Activated T-cell treated with anti-CD3 and anti-CD28 coated beads for 48 hours (primary cell): ENCODE results near the gene ADK.
A peak's percentile ranks its signal among the peaks of the same experiment; 100 is the strongest.
"Not testable (repeated sequence)": the region's sequence is repeated elsewhere in the genome, so short reads cannot be mapped to it uniquely, and the experiment has no call there.

Experiments used
- DNase-seq: peaks from one replicate; pipeline ENCODE4 v3.0.0-alpha.2; 2020; ENCODE audit warnings: low read depth

ADK gene

DNA sequence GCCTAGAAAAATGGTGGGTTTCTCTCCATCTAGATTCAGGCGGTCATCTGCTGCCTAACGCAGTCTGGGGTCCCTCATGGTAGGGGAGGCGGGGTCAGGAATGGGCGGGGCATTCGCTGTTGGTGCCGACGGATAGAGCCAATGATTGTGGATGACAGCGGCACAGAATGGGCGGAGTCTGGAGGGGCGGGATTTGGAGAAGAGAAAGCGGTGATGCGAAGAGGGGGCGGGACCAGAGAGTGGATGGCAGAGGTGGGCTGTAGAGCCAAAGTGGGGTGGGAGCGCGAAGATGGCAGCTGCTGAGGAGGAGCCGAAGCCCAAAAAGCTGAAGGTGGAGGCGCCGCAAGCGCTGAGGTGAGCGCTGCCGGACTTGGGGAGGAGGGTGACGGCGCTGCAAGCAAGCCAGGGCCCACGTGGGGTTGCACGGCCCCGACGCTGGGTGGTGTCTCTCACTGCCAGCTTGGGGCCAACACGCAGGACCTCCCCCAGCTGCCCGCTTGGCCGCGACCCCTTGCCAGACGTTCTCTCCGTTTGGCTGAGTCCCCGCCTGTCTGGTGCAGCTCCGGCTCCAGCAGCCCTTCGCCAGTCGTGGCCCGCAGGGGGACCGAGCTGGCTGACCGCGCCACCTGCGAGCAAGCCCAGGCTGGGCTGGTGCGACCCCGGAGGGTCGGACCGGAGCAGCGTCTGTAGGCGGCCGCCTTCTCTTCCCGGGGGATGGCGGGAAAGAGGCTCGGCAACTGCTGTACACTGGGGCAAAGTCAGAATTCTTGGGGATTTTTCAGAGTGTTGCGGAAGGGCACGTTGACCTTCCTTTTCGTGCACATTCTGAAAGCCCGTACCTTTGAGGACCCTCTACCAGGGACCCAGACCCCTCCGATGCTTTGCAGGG is at the start of gene ADK:
ADK (plus strand) TSS at position 232 of the 889 bp plus-strand sequence; CDS start at position 290, 58 bp downstream.
- peak; percentile 99 for DNase-seq

DNA sequence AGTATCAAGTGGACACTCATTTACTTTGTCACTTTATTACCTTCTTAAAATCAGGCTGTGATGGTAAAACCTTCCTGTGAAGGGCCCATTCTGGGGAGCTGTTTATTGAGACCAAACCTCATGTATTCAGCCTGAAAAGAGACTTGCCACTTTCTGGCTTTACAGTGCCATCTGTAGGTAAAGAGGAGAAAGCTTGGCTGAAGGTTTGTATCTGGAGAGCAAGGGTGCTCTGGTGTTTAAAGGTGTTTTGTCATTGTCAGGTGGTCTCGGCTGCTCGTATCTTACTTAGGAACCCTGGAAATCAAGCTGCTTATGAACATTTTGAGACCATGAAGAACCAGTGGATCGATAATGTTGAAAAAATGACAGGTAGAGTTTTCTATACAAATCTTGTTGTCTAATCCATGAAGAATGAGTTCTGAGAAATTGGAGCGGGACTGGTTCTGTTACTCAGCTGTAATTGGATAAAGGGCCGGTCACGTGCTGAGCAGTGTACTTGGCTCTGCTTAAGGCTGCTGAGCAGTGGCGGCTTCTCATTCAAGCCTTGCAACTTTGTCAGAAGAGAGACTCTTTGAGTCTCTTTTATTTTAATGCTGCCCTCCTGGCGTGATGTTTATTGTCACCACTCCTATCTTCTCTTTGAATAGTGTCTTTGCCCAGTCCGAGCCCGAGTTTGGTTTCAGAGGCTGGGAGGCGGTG is 47.3 kb upstream of the ADK start:
- no peak for DNase-seq

DNA sequence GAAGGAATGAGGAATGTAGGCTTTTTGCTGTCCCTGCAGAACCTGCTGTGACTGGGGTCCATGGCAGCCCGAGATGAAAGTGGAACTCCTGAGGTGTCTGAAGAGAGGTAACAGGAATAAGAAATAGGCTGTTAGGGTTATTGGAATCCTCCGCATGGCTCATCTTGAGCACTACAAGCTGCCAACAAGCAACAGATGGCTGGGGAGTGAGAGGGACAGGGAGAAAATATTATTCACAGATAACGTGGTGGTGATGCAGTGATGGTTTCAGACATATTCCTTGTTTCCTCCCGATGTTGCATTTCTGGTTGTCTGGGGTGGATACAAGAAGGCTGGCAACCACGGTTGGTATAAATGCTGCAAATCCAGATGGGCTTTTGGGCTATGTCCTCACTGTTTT is 46.5 kb upstream of the ADK start:
- no peak for DNase-seq

DNA sequence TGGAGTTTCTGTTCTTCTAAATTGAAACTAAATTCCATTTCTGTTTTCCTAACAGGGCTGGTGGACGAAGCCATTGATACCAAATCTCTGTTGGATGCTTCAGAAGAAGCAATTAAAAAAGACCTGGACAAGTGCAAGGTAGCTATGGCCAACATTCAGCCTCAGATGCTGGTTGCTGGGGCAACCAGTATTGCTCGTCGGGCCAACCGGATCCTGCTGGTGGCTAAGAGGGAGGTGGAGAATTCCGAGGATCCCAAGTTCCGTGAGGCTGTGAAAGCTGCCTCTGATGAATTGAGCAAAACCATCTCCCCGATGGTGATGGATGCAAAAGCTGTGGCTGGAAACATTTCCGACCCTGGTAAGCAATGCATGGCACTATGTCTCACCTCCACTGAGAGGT is 46.0 kb upstream of the ADK start:
- DNase-seq, result no peak

DNA sequence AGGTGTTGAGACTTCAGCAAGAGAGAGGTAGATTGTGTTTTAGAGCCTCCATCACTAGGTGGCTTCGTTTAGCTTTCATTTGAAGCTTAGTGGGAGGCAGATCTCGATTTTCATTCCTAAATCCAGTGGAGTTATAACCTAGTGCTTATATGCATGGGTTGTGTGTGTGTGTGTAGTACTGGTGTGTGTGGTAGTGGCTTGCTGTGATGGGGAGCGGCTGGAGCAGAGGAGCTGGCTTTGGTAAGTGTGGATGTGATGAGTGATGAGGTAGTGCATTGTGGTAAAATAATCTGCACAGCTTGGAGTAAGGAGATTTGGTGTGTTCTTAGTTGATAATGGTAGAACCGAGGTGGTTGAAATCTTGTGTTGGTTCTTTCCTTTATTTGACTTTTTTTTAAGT is 43.6 kb upstream of the ADK start:
- DNase-seq, result no peak

DNA sequence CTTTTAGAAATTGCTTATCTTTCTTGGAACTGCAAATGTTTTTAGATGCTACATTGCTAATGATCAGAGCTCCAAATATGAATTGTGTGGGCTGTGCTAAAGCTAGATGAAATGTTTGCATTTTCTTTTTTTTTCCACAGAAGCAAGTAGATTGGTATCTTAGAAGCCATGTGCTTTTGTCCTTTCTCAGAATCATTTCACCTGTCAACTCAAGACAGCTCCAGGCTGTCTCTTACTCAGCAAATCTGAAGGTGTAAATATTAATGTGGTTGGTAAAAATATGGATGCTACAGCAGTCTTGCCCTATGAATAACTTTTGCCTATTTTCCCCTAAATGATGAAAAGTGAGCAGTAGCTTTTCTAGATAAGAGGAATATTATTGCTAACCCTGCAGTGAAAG is 41.6 kb upstream of the ADK start:
- DNase-seq, result no peak

DNA sequence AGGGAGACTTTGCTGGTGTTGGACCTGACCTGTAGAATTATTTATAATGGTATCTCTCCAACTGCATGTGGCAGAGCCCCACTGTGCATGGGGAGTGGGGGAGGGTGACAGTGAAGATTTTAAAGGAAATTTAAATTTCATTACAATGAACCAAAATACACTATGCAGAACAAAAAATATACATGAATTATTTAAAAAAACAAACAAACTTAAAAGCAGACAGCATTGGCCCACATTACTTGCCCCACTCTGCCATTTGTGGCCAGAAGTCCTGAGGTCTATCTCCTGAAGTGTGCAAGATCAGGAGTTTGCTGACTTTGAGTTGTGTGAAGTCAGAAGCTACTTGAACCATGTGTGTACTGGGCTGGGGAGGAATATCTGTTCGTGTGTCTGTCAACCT is 40.9 kb upstream of the ADK start:
- no peak for DNase-seq

DNA sequence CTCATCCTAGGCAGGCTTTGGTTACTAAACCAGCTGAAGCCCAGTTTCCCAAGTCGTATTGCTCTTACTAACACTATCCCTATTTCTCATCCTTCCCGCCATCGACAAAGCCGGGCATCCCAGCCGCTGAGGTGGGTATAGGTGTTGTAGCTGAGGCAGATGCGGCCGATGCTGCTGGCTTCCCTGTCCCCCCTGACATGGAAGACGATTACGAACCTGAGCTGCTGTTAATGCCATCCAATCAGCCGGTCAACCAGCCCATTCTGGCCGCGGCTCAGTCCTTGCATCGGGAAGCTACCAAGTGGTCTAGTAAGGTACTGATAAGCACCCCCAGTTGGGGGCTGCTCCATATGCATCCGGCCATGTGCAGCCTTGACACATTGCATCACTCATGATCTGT is 39.2 kb upstream of the ADK start:
- DNase-seq, result no peak

DNA sequence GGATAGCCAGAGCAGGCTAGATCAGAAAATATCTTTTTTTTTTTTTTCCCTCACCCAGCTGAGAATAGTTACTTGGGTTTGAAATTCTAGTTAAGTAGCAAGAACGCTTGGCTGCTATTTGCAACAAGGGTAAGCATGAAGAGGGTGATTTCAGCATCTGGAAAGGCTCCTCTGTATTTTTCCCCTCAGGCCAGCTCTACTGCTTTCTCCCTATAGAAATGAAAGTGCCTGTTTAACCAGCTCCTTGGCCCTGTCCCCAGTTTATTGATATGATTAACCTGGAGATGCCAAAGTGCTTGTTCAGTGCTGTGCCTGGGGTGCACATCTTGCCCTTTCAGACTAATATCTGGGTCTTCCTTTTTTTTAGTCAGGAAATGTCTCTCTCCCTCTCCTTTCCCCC is 37.5 kb upstream of the ADK start:
- no peak for DNase-seq

DNA sequence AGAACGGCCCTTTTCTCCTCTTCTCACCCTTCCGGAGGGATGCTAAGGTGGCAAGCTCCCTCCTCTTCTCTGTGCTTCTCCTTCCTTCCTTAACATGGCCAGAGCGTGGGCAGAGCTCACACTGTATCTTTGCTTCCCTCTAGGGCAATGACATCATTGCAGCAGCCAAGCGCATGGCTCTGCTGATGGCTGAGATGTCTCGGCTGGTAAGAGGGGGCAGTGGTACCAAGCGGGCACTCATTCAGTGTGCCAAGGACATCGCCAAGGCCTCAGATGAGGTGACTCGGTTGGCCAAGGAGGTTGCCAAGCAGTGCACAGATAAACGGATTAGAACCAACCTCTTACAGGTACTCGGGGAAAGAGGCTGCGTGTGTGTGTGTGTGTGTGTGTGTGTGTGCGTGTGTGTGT is 37.0 kb upstream of the ADK start:
- DNase-seq, result no peak

DNA sequence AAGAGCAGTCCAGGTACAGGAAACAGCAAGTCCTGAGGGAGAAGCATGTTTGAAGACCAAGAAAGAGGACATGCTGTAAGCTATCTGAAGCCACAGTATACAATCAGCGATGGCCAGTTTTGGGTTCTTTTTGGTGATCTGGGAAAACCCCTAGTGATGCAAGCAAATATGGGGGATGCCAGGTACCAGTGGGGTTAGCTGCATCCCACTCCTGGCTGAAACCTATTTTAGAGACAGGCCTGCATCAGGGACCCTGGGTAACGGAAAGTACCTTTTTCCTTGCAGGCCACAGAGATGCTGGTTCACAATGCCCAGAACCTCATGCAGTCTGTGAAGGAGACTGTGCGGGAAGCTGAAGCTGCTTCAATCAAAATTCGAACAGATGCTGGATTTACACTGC is 33.3 kb upstream of the ADK start:
- no peak for DNase-seq

DNA sequence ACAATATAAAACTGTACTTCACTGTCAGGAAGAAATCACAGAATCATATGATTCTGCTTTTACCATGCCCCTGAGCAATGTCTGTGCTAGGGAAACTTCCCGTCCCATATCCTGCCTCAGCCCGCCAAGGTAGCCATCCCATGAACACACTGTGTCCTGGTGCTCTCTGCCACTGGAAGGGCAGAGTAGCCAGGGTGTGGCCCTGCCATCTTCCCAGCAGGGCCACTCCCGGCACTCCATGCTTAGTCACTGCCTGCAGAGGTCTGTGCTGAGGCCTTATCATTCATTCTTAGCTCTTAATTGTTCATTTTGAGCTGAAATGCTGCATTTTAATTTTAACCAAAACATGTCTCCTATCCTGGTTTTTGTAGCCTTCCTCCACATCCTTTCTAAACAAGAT is 32.2 kb upstream of the ADK start:
- no peak for DNase-seq

DNA sequence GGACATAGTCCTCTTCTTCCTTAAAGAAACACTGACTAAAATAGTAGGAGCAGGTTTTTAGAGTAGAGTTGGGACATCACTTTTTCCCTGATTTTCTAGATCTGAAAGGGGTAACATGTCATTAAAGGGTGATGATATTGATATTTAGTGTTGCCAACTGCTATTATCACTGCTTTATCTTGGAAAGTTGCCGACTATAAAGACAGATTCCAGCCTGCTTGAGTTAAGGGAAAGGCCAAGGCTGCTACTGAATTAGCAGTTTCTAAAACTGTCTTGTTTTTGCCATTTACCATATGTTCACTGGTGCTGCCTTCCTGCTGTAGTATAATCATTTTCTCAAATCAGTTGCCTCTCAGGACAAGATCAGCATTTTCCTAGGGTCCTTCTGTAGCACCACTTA is 30.1 kb upstream of the ADK start:
- no peak for DNase-seq

DNA sequence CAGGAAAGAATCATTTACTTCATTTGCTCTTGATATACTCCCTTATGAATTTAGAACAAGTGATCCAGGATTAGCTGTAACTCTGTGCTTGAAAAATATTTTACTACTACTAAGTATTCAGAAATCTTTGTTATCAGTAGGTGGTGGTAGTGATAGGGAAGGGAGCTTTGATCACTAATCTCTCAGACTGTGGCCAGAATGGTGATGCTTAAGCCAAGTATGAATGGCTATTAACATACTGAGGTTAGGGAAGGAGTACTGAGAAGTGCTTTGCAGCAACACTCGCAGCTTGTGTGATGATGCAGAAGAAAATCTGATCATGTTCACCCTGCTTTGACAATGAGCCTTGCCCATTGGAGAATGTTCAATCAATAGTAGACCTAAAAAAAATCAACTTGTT is 29.7 kb upstream of the ADK start:
- no peak for DNase-seq

DNA sequence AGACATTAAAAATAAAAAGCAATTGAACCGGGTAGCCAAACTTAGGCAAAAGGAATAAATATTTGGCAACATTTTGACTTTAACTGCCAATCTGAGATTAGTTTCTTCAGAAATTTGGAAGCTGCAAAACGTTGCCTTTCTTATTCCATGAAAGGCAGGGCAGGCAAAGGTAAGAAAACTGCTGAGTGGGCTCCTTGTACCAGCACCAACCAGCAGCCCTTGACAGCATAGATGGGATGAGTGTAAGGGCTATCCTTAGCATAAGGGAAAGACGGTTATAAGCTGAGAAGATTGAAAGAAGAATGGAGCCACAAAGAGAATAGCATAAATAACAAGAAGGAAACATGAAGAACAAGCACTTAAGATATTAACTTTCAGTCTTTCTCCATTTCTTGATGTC is 29.0 kb upstream of the ADK start:
- DNase-seq, result no peak

DNA sequence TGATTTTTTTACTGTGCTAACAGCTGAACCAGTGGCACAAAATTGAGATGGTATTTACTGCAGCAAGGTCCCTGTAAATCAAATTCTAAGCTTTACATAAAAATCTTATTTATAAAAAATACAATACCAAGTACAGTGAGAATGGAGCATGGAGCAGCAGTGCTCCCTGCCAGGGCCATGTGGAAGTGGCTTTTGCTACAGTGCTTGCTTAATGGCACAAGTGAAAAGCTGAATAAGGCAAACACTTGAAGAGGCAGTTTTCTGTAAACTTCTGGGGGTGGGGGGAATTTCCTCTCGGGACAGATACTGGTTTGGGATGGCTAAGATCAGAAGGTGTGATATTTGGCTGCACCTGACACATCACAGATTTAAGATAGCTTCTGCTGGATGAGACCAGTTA is 27.9 kb upstream of the ADK start:
- no peak for DNase-seq

DNA sequence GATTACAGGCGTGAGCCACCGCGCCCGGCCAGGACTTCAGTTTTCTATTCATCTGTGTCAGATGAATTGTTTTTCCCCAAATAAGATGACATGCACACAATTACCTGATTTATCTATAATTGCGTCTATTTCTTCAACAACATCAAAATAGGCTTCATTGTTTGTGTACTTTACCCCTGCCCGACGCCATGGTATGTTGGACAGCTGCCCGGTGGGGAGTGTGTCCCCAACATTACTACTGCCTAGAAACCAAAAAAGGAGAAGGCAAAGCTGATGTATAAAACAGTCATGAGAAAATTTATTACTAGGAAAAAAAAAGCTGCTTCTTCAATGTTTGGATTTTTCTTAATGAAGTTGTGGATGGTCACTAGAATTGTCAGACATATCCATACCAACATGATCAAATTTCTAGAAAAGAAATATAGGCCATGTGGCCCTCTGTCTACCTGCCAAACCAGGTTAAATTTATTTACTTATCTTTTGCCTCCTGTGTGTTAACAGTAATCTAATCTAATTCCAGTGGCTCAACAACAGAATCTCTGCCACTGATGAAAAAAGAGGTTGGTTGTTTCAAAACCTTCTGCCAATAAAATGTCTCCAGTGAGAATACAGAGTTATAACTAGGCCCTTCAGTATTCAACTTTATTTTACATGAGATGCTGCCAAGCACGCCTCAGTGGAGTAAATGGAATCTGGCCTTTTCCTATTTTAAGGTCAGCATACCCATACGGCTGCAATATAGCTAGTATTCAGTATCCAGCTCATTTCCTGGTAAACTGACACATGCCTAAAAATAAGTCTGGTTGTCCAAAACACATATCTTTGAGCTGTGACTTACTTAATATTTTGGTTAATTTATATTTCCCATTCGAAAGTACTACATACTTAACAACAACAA is 16.8 kb upstream of the ADK start:
- no peak for DNase-seq

DNA sequence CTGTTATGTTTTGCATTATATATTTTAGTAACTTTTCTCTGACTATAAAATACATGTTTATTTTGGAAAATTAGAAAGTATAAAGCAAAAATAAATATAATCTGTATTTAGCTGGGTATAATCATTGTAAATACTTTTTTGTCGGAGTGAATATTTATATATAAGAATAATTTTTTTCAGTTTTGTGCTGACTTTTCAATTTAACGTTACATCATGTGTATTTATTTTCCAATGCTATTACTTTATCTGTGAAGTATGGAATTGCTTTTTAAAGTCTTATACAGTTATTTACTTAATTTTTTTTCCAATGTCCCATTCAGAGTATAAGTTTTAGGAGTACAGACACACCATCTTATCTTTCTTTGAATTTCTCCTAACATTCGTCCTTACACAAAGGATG is 15.6 kb upstream of the ADK start:
- no peak for DNase-seq

DNA sequence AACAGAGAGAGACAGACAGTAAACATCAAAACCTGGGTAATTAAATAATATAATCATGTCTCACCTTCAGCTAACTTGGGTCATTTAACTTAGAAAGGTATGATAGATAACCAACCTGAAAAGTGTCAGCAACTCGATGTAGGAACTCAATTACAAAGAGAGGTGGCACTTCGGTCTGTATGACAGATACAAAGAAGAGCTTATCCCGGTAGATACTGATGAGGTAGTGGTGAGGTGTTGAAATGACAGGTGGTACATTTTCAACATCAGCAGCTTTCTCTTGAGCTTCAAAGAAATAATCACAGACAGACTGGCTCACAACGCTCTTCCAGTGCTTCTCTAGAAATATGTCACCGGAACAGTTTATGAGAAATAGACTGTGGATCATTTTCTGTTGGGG is 13.0 kb upstream of the ADK start:
- DNase-seq, result no peak

DNA sequence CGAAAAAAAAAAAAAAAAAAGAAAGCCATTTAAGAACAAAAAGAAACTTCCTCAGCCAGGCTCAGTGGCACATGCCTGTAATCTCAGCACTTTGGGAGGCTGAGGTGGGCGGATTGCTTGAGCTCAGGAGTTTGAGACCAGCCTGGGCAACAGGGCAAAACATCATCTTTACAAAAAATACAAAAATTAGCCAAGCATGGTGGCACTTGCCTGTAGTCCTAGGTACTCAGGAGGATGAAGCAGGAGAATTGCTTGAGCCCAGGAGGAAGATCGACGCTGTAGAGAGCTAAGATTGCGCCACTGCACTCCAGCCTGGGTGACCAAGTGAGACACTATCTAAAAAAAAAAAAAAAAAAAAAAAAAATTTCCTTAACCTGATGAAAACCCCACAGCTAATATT is 12.4 kb upstream of the ADK start:
- not testable (repeated sequence) for DNase-seq

DNA sequence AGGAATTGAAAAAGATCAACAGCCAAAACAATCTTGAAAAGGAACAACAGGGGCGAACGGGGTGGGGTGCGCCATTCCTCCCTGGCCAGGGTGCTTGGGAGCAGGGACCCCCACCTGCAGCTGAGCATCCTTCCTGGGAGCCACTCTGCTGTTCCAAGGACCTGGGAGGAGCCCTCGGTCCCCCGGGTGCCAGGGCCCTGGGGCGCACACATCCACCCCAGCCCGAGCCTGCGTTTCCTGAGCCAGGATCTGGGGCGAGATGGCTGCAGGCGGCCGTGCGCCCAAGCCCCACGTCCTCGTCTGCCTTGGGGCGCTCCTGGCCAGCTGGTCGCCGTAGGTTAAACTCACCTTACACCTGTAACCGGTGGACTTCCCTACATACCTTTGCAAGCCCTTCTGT is 11.0 kb upstream of the ADK start:
- DNase-seq, result no peak

DNA sequence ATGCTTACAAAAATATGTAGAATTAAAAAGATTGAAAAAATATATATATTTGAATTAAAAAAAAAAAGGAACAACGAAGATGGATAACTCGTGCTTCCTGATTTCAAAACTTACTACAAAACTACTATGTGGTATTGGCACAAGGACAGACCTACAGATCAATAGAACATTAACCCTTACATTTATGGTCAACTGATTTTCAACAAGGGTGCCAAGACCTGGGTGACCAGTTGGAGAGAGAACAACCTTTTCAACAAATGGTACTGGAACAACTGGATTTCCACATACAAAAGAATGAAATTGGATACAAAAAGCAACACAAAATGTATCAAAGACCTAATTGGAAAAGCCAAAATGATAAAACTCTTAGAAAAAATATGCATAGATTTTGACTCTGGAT is 10.5 kb upstream of the ADK start:
- DNase-seq, result no peak

DNA sequence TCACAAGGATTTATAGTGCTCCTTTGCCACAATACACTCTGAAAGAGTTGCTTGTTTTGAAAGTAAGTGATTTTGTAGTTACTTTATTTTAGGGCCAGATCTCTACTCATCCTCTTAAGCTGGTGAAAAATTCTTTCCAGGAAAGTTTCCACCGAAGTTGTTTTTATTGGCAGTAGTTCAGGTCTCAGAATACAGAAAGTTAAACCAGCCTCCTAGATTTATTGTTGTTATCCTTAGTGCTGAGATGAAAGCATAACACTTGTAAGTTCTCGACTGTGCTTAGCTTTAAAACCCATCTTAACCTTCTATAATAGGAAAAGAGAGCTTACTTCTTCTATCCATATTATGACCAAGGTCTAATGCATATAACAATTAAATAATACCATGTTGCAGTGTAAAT is 5.9 kb upstream of the ADK start:
- DNase-seq, result no peak
